Type B pancreatic cell (in vitro differentiated cells): ENCODE measurements around the gene METTL14. TPM values are rescaled to one million over a fixed set of nuclear protein-coding genes. Genes with fewer than 3 reads are reported as not detected.

Experiments
- DNase-seq: peaks from one replicate; pipeline ENCODE4 v3.0.0; 2021; ENCODE audit warnings: mixed read lengths; ENCODE audit not compliant: unreplicated experiment; ENCODE audit errors: extremely low spot score
- H3K27ac Mint-ChIP-seq: 2 replicates; pipeline ENCODE4 v1.8.0; 2021; ENCODE audit warnings: mild to moderate bottlenecking, mixed read lengths
- H3K27me3 Mint-ChIP-seq: 2 replicates; pipeline ENCODE4 v1.8.0; 2021; ENCODE audit warnings: mixed read lengths
- H3K36me3 Mint-ChIP-seq: 2 replicates; pipeline ENCODE4 v1.8.0; 2021; ENCODE audit warnings: mixed read lengths
- H3K4me1 Mint-ChIP-seq: one replicate; pipeline ENCODE4 v1.8.0; 2021; ENCODE audit warnings: mixed read lengths; ENCODE audit not compliant: unreplicated experiment
- H3K4me3 Mint-ChIP-seq: 2 replicates; pipeline ENCODE4 v1.8.0; 2021; ENCODE audit warnings: mild to moderate bottlenecking, mixed read lengths
- H3K9me3 Mint-ChIP-seq: 2 replicates; pipeline ENCODE4 v1.8.0; 2021; ENCODE audit warnings: mixed read lengths
- CTCF ChIP-seq: fragments of 200-600 bp; sonication (generic); conservative IDR thresholded peaks from 2 replicates; pipeline ENCODE4 v1.5.0; 2021; ENCODE audit warnings: antibody characterized with exemption, mild to moderate bottlenecking
- total RNA-seq: library from RNA; stranded (reverse); gene quantifications from 2 replicates; pipeline ENCODE4 v1.2.1, GENCODE V29; 2021; ENCODE audit warnings: low replicate concordance

The METTL14 gene
- total RNA-seq, 1 donor from 2014 or later: 48.2 TPM

GRCh38 chr4:118729287-118730286, 44.4 kb downstream of the METTL14 start:
- H3K36me3 Mint-ChIP-seq: peaks cover 25% of the 10 kb centered on the region
- no peak for DNase-seq
- H3K9me3 Mint-ChIP-seq: no peaks in the 10 kb centered on the region
- H3K4me3 Mint-ChIP-seq: no peak overlapping the region
- no peaks in the 10 kb centered on the region for H3K27me3 Mint-ChIP-seq
- no peak for TF ChIP-seq CTCF
- no peak overlapping the region for H3K27ac Mint-ChIP-seq
- H3K4me1 Mint-ChIP-seq: no peaks in the 10 kb centered on the region

- no peak overlapping the region for H3K4me3 Mint-ChIP-seq
- H3K9me3 Mint-ChIP-seq: no peaks in the 10 kb centered on the region
- no peak for DNase-seq
- no peak for TF ChIP-seq CTCF
- H3K27ac Mint-ChIP-seq: no peak overlapping the region
- no peaks in the 10 kb centered on the region for H3K4me1 Mint-ChIP-seq
- H3K27me3 Mint-ChIP-seq: no peaks in the 10 kb centered on the region
- peaks cover 26% of the 10 kb centered on the region for H3K36me3 Mint-ChIP-seq
These were observed 45.5 kb downstream of the METTL14 start for GRCh38 chr4:118730683-118731082.

- no peak for TF ChIP-seq CTCF
- H3K27ac Mint-ChIP-seq: no peak overlapping the region
- DNase-seq: no peak
- peaks cover 16% of the 10 kb centered on the region for H3K36me3 Mint-ChIP-seq
- no peaks in the 10 kb centered on the region for H3K27me3 Mint-ChIP-seq
- H3K9me3 Mint-ChIP-seq: no peaks in the 10 kb centered on the region
- no peaks in the 10 kb centered on the region for H3K4me1 Mint-ChIP-seq
- no peak overlapping the region for H3K4me3 Mint-ChIP-seq
These were observed 47.6 kb downstream of the METTL14 start for GRCh38 chr4:118732591-118733330.

GRCh38 chr4:118734491-118735205, 49.5 kb downstream of the METTL14 start:
- no peaks in the 10 kb centered on the region for H3K4me1 Mint-ChIP-seq
- H3K36me3 Mint-ChIP-seq: peaks cover 18% of the 10 kb centered on the region
- no peak overlapping the region for H3K4me3 Mint-ChIP-seq
- H3K27ac Mint-ChIP-seq: no peak overlapping the region
- H3K27me3 Mint-ChIP-seq: no peaks in the 10 kb centered on the region
- DNase-seq: no peak
- no peaks in the 10 kb centered on the region for H3K9me3 Mint-ChIP-seq
- no peak for TF ChIP-seq CTCF

- H3K4me1 Mint-ChIP-seq: peaks cover 6% of the 10 kb centered on the region
- H3K27me3 Mint-ChIP-seq: no peaks in the 10 kb centered on the region
- no peak overlapping the region for H3K4me3 Mint-ChIP-seq
- peak overlapping the region; percentile 29 for H3K27ac Mint-ChIP-seq
- peaks cover 13% of the 10 kb centered on the region for H3K36me3 Mint-ChIP-seq
- no peaks in the 10 kb centered on the region for H3K9me3 Mint-ChIP-seq
- TF ChIP-seq CTCF: no peak
- no peak for DNase-seq
These were observed 51.7 kb downstream of the METTL14 start for GRCh38 chr4:118736900-118737299.
